HEK293T (cell line): ENCODE results near the gene DTD1.

ENCODE experiments used
- ARNT ChIP-seq: fragments of 450-650 bp; IDR thresholded peaks from 2 replicates; pipeline ENCODE4 v1.6.1; 2017; ENCODE audit warnings: mild to moderate bottlenecking
- BHLHE40 ChIP-seq: fragments of 450-650 bp; IDR thresholded peaks from 2 replicates; pipeline ENCODE4 v1.6.1; 2016; ENCODE audit warnings: mild to moderate bottlenecking, moderate library complexity, borderline replicate concordance
- ELF4 ChIP-seq: fragments of 450-650 bp; IDR thresholded peaks from 2 replicates; pipeline ENCODE4 v1.6.1; 2017; ENCODE audit warnings: antibody characterized with exemption
- FOXK2 ChIP-seq: fragments of 450-650 bp; IDR thresholded peaks from 2 replicates; pipeline ENCODE4 v1.6.1; 2016; ENCODE audit warnings: mild to moderate bottlenecking
- FOXM1 ChIP-seq: fragments of 450-650 bp; IDR thresholded peaks from 2 replicates; pipeline ENCODE4 v1.6.1; 2017; ENCODE audit warnings: mild to moderate bottlenecking, borderline replicate concordance
- L3MBTL2 ChIP-seq: fragments of 450-650 bp; conservative IDR thresholded peaks from 2 replicates; pipeline ENCODE4 v1.6.1; 2016; ENCODE audit warnings: mild to moderate bottlenecking
- LEF1 ChIP-seq: fragments of 450-650 bp; IDR thresholded peaks from 2 replicates; pipeline ENCODE4 v1.6.1; 2017; ENCODE audit warnings: mild to moderate bottlenecking, borderline replicate concordance
- PKNOX1 ChIP-seq: fragments of 450-650 bp; IDR thresholded peaks from 2 replicates; pipeline ENCODE4 v1.6.1; 2016
- SUZ12 ChIP-seq: fragments of 450-650 bp; IDR thresholded peaks from 2 replicates; pipeline ENCODE4 v1.6.1; 2016; ENCODE audit warnings: mild to moderate bottlenecking
- TARDBP ChIP-seq: fragments of 450-650 bp; IDR thresholded peaks from 2 replicates; pipeline ENCODE4 v1.6.1; 2016
- ZNF384 ChIP-seq: fragments of 450-650 bp; IDR thresholded peaks from 2 replicates; pipeline ENCODE4 v1.6.1; 2016

- TF ChIP-seq SUZ12 (no peak), ZNF384 (no peak), FOXM1 (no peak), TARDBP (no peak), ELF4 (no peak), BHLHE40 (no peak), LEF1 (no peak), L3MBTL2 (no peak), PKNOX1 (no peak), ARNT (no peak), FOXK2 (no peak)
These were observed 35.5 kb downstream of the DTD1 start for GRCh38 chr20:18623156-18623910.
